Measurements from ENCODE around the gene PSMA6. TPM values are rescaled to one million over a fixed set of nuclear protein-coding genes. Genes with fewer than 3 reads are reported as not detected.

Gene PSMA6
- total and polyA plus RNA-seq, 2 experiments from 2014 or later = 171 to 225 TPM

GRCh38 chr14:35366056-35366451, 73.9 kb downstream of the PSMA6 start:
- Histone ChIP-seq H2AFZ (peak overlapping the region; percentile 73), H3K9me3 (ENCODE audit: low read depth) (no peaks in the 10 kb centered on the region), H3K27ac (peak overlapping the region; percentile 91), H3K79me2 (ENCODE audit: insufficient read depth) (no peaks in the 10 kb centered on the region), H3K9ac (peak overlapping the region; percentile 69), H3K4me3 (no peak overlapping the region), H4K20me1 (ENCODE audit: insufficient read depth) (no peaks in the 10 kb centered on the region), H3K4me1 (ENCODE audit: insufficient read depth) (peaks cover 33% of the 10 kb centered on the region), H3K9me2 (ENCODE audit: insufficient read depth) (no peaks in the 10 kb centered on the region), H3K4me2 (ENCODE audit: unreplicated experiment) (peak overlapping the region; percentile 23), H3F3A (ENCODE audit: insufficient read depth) (peaks cover 27% of the 10 kb centered on the region), H3K36me3 (ENCODE audit: low read depth) (no peaks in the 10 kb centered on the region), H3K27me3 (replicated peaks; ENCODE audit: insufficient read depth) (no peaks in the 10 kb centered on the region)
- in situ Hi-C loops (cut with MboI) = no loop called here
- peak; percentile 87 for DNase-seq
- WGBS, 2 experiments (ENCODE audit: low coverage in 1 of 2, low lambda C conversion rate in 2 of 2, missing lambda C conversion rate in 2 of 2) = 29 to 35% methylated on average over 10 to 12 of the region's 12 CpGs
- TF ChIP-seq EZH2phosphoT487 (IDR thresholded peaks at IDR 0.05; ENCODE audit: insufficient read depth, low read depth) (no peak), EZH2 (IDR thresholded peaks at IDR 0.05; ENCODE audit: insufficient read depth, poor library complexity, severe bottlenecking) (no peak)

GRCh38 chr14:35366521-35366976, 74.4 kb downstream of the PSMA6 start:
- Histone ChIP-seq H3K27ac (peak overlapping the region; percentile 91), H2AFZ (no peak overlapping the region), H3K4me2 (ENCODE audit: unreplicated experiment) (no peak overlapping the region), H3K9me2 (ENCODE audit: insufficient read depth) (no peaks in the 10 kb centered on the region), H3K36me3 (ENCODE audit: low read depth) (no peaks in the 10 kb centered on the region), H3K27me3 (replicated peaks; ENCODE audit: insufficient read depth) (no peaks in the 10 kb centered on the region), H3K9ac (peak overlapping the region; percentile 69), H3K4me1 (ENCODE audit: insufficient read depth) (peaks cover 33% of the 10 kb centered on the region), H3K79me2 (ENCODE audit: insufficient read depth) (no peaks in the 10 kb centered on the region), H3K9me3 (ENCODE audit: low read depth) (no peaks in the 10 kb centered on the region), H4K20me1 (ENCODE audit: insufficient read depth) (no peaks in the 10 kb centered on the region), H3F3A (ENCODE audit: insufficient read depth) (peaks cover 30% of the 10 kb centered on the region), H3K4me3 (no peak overlapping the region)
- in situ Hi-C loops (cut with MboI) = no loop called here
- TF ChIP-seq EZH2 (IDR thresholded peaks at IDR 0.05; ENCODE audit: insufficient read depth, poor library complexity, severe bottlenecking) (no peak), EZH2phosphoT487 (IDR thresholded peaks at IDR 0.05; ENCODE audit: insufficient read depth, low read depth) (no peak)
- whole genome bisulfite sequencing, 2 experiments (ENCODE audit: low coverage in 1 of 2, low lambda C conversion rate in 2 of 2, missing lambda C conversion rate in 2 of 2) = 73 to 77% methylated on average over 7 to 8 of the region's 8 CpGs
- DNase-seq = no peak

- Histone ChIP-seq H3K9me3 (ENCODE audit: low read depth) (no peaks in the 10 kb centered on the region), H3K4me2 (ENCODE audit: unreplicated experiment) (no peak overlapping the region), H3K36me3 (ENCODE audit: low read depth) (no peaks in the 10 kb centered on the region), H3K27ac (no peak overlapping the region), H2AFZ (no peak overlapping the region), H3K79me2 (ENCODE audit: insufficient read depth) (no peaks in the 10 kb centered on the region), H4K20me1 (ENCODE audit: insufficient read depth) (no peaks in the 10 kb centered on the region), H3K9me2 (ENCODE audit: insufficient read depth) (no peaks in the 10 kb centered on the region), H3K27me3 (replicated peaks; ENCODE audit: insufficient read depth) (no peaks in the 10 kb centered on the region), H3K9ac (no peak overlapping the region), H3K4me3 (no peak overlapping the region), H3F3A (ENCODE audit: insufficient read depth) (peaks cover 30% of the 10 kb centered on the region), H3K4me1 (ENCODE audit: insufficient read depth) (peaks cover 33% of the 10 kb centered on the region)
- no peak for TF ChIP-seq EZH2phosphoT487 (IDR thresholded peaks at IDR 0.05; ENCODE audit: insufficient read depth, low read depth)
- TF ChIP-seq EZH2 (IDR thresholded peaks at IDR 0.05; ENCODE audit: insufficient read depth, poor library complexity, severe bottlenecking) = no peak
- no peak for DNase-seq
- 93 to 96% methylated on average over 5 of the region's 5 CpGs for WGBS, 2 experiments (ENCODE audit: low coverage in 1 of 2, low lambda C conversion rate in 2 of 2, missing lambda C conversion rate in 2 of 2)
- in situ Hi-C loops (cut with MboI) = no loop called here
These were observed 74.8 kb downstream of the PSMA6 start for GRCh38 chr14:35367056-35367372.

Other genes starting within 250 kb of the PSMA6 start
- gene FAM177A1, start 246.1 kb upstream of the PSMA6 start, total RNA-seq (2014; rRNA removed; shearing (Covaris generic)) = 56.4 and 67.3 TPM in 2 replicates
- gene FAM177A1, start 246.1 kb upstream of the PSMA6 start, polyA plus RNA-seq (2016; fragmentation: Nextera tagmentation; extraction: Ambion mirVana) = 100 and 103 TPM in 2 replicates
- gene PPP2R3C, start 170.4 kb upstream of the PSMA6 start, total RNA-seq (2014; rRNA removed; shearing (Covaris generic)) = 18.5 and 25.7 TPM in 2 replicates
- gene PPP2R3C, start 170.4 kb upstream of the PSMA6 start, polyA plus RNA-seq (2016; fragmentation: Nextera tagmentation; extraction: Ambion mirVana) = 41.2 and 41.7 TPM in 2 replicates
- gene PRORP, start 169.8 kb upstream of the PSMA6 start, total RNA-seq (2014; rRNA removed; shearing (Covaris generic)) = 18.2 and 32.7 TPM in 2 replicates
- 23.2 and 24.9 TPM in 2 replicates for gene PRORP, start 169.8 kb upstream of the PSMA6 start, polyA plus RNA-seq (2016; fragmentation: Nextera tagmentation; extraction: Ambion mirVana)
- 46.5 and 60.4 TPM in 2 replicates for gene NFKBIA, start 112.4 kb downstream of the PSMA6 start, total RNA-seq (2014; rRNA removed; shearing (Covaris generic))
- 39.8 and 40.2 TPM in 2 replicates for gene NFKBIA, start 112.4 kb downstream of the PSMA6 start, polyA plus RNA-seq (2016; fragmentation: Nextera tagmentation; extraction: Ambion mirVana)
- not detected in 2 replicates for gene INSM2, start 241.8 kb downstream of the PSMA6 start, total RNA-seq (2014; rRNA removed; shearing (Covaris generic))
- not detected in 2 replicates for gene INSM2, start 241.8 kb downstream of the PSMA6 start, polyA plus RNA-seq (2016; fragmentation: Nextera tagmentation; extraction: Ambion mirVana)

Data from GM23248 (cell line).